ENCODE data around the gene KAZN.

KAZN gene

GRCh38 chr1:14866911-14867612 is 268.6 kb downstream of the KAZN start:
- no peak for DNase-seq

GRCh38 chr1:14869187-14869586 is 270.7 kb downstream of the KAZN start:
- DNase-seq = no peak

GRCh38 chr1:14871218-14871970 is 272.9 kb downstream of the KAZN start:
- no peak for DNase-seq

GRCh38 chr1:14872762-14873161 is 274.3 kb downstream of the KAZN start:
- no peak for DNase-seq

- DNase-seq = no peak
Observed at GRCh38 chr1:14873677-14874076, 275.2 kb downstream of the KAZN start.

- no peak for DNase-seq
Observed at GRCh38 chr1:14875524-14876509, 277.3 kb downstream of the KAZN start.

- DNase-seq = no peak
Observed at GRCh38 chr1:14876747-14877146, 278.3 kb downstream of the KAZN start.

- DNase-seq = no peak
Observed at GRCh38 chr1:14877224-14877623, 278.7 kb downstream of the KAZN start.

- DNase-seq = no peak
Observed at GRCh38 chr1:14878124-14878523, 279.6 kb downstream of the KAZN start.

- DNase-seq = no peak
Observed at GRCh38 chr1:14878951-14879350, 280.5 kb downstream of the KAZN start.

- DNase-seq = no peak
Observed at GRCh38 chr1:14880456-14881316, 282.2 kb downstream of the KAZN start.

GRCh38 chr1:14881775-14882672 is 283.5 kb downstream of the KAZN start:
- no peak for DNase-seq

- DNase-seq = no peak
Observed at GRCh38 chr1:14884614-14885175, 286.2 kb downstream of the KAZN start.

GRCh38 chr1:14887044-14887566 is 288.6 kb downstream of the KAZN start:
- no peak for DNase-seq

- no peak for DNase-seq
Observed at GRCh38 chr1:14887764-14888350, 289.4 kb downstream of the KAZN start.

GRCh38 chr1:14888374-14888773 is 289.9 kb downstream of the KAZN start:
- no peak for DNase-seq

GRCh38 chr1:14889825-14890440 is 291.4 kb downstream of the KAZN start:
- DNase-seq = no peak

- DNase-seq = no peak
Observed at GRCh38 chr1:14891991-14892390, 293.5 kb downstream of the KAZN start.

- no peak for DNase-seq
Observed at GRCh38 chr1:14894811-14895560, 296.5 kb downstream of the KAZN start.

Measured in stimulated activated CD4-positive, alpha-beta T cell treated with anti-CD3 and anti-CD28 coated beads, Interleukin-4, amount 100 ng/mL, for 4 hours (primary cell).